GM23248 (cell line): Measurements from ENCODE around the gene RAB44. TPM values are rescaled to one million over a fixed set of nuclear protein-coding genes. Genes with fewer than 3 reads are reported as not detected.

Source experiments
- DNase-seq: peaks from one replicate; pipeline ENCODE4 v3.0.0-alpha.2; 2015
- H2AFZ ChIP-seq: fragments of 200-600 bp; sonication (generic); 2 replicates; pipeline ENCODE4 v1.6.1; 2016; ENCODE audit warnings: antibody characterized with exemption
- H3F3A ChIP-seq: fragments of 200-600 bp; sonication (generic); 2 replicates; pipeline ENCODE4 v1.6.1; 2016; ENCODE audit warnings: mild to moderate bottlenecking, antibody characterized with exemption, mixed run types; ENCODE audit not compliant: insufficient read depth
- H3K27ac ChIP-seq: fragments of 200-600 bp; sonication (generic); 2 replicates; pipeline ENCODE4 v1.5.1; 2016; ENCODE audit warnings: mild to moderate bottlenecking
- H3K27me3 ChIP-seq: fragments of 200-600 bp; sonication (generic); replicated peaks from 2 replicates; pipeline ENCODE4 v1.6.1; 2016; ENCODE audit warnings: mild to moderate bottlenecking; ENCODE audit not compliant: insufficient read depth
- H3K36me3 ChIP-seq: fragments of 200-600 bp; sonication (generic); 2 replicates; pipeline ENCODE4 v1.6.1; 2016; ENCODE audit warnings: low read depth, mild to moderate bottlenecking
- H3K4me1 ChIP-seq: fragments of 200-600 bp; sonication (generic); 2 replicates; pipeline ENCODE4 v1.6.1; 2016; ENCODE audit warnings: mild to moderate bottlenecking; ENCODE audit not compliant: insufficient read depth
- H3K4me2 ChIP-seq: fragments of 200-600 bp; sonication (generic); one replicate; pipeline ENCODE4 v1.6.1; 2016; ENCODE audit warnings: mild to moderate bottlenecking; ENCODE audit not compliant: unreplicated experiment
- H3K4me3 ChIP-seq: fragments of 200-600 bp; sonication (generic); 2 replicates; pipeline ENCODE4 v1.5.1; 2016; ENCODE audit warnings: mild to moderate bottlenecking
- H3K79me2 ChIP-seq: fragments of 200-600 bp; sonication (generic); 2 replicates; pipeline ENCODE4 v1.6.1; 2016; ENCODE audit warnings: mild to moderate bottlenecking; ENCODE audit not compliant: insufficient read depth
- H3K9ac ChIP-seq: fragments of 200-600 bp; sonication (generic); 2 replicates; pipeline ENCODE4 v1.6.1; 2016; ENCODE audit warnings: mild to moderate bottlenecking
- H3K9me2 ChIP-seq: fragments of 200-600 bp; sonication (generic); 2 replicates; pipeline ENCODE4 v1.6.1; 2016; ENCODE audit warnings: mixed run types, mild to moderate bottlenecking, moderate library complexity; ENCODE audit not compliant: insufficient read depth
- H3K9me3 ChIP-seq: fragments of 200-600 bp; sonication (generic); one replicate; pipeline ENCODE4 v1.6.1; 2017; ENCODE audit warnings: low read depth
- H4K20me1 ChIP-seq: fragments of 200-600 bp; sonication (generic); 2 replicates; pipeline ENCODE4 v1.6.0; 2016; ENCODE audit not compliant: insufficient read depth
- EZH2 ChIP-seq: fragments of 200-600 bp; sonication (generic); IDR thresholded peaks from 2 replicates; pipeline ENCODE4 v1.6.1; 2018; ENCODE audit warnings: antibody characterized with exemption, mild to moderate bottlenecking; ENCODE audit not compliant: insufficient read depth, poor library complexity, severe bottlenecking
- EZH2phosphoT487 ChIP-seq: fragments of 200-600 bp; sonication (generic); IDR thresholded peaks from 2 replicates; pipeline ENCODE4 v1.6.1; 2018; ENCODE audit warnings: antibody characterized with exemption, moderate library complexity, mild to moderate bottlenecking, low read depth; ENCODE audit not compliant: insufficient read depth
- WGBS, 2 experiments: methylation state at CpG; one replicate each; pipeline ENCODE4 v1.1.6; 2015 to 2017; ENCODE audit warnings: low lambda C conversion rate in 2 of 2, low coverage in 1 of 2; ENCODE audit errors: missing lambda C conversion rate in 2 of 2; 5-methylcytosine and 5-hydroxymethylcytosine counted together
- in situ Hi-C: fragments of 300-500 bp; cut with MboI; formaldehyde crosslinking; loops from 2 replicates; pipeline ENCODE4 v1.15.0; 2020
- polyA plus RNA-seq: library from polyadenylated mRNA; unstranded; fragments of >200 nt; fragmentation: Nextera tagmentation; extraction: Ambion mirVana; gene quantifications from 2 replicates; pipeline ENCODE4 v1.2.1, GENCODE V29; 2016
- total RNA-seq: library from RNA; depleted of rRNA; stranded (reverse); fragments of >200 nt; shearing (Covaris generic); gene quantifications from 2 replicates; pipeline ENCODE4 v1.2.3, GENCODE V29; 2014

The RAB44 gene
- total and polyA plus RNA-seq, 2 experiments from 2014 or later: not detected

GRCh38 chr6:36717231-36717825, 19.7 kb downstream of the RAB44 start:
- H3K4me2 ChIP-seq: no peak overlapping the region

GRCh38 chr6:36717871-36718540, 20.4 kb downstream of the RAB44 start:
- DNase-seq: no peak

More at GRCh38 chr6:36717231-36717825, 19.7 kb downstream of the RAB44 start:
- H3K9me2 ChIP-seq: no peaks in the 10 kb centered on the region
- no peaks in the 10 kb centered on the region for H4K20me1 ChIP-seq
- H3K9ac ChIP-seq: no peak overlapping the region
- H3K79me2 ChIP-seq: no peaks in the 10 kb centered on the region
- TF ChIP-seq EZH2 (no peak), EZH2phosphoT487 (no peak)
- no peaks in the 10 kb centered on the region for H3F3A ChIP-seq
- no peak for DNase-seq
- H3K4me3 ChIP-seq: no peak overlapping the region
- no peak overlapping the region for H2AFZ ChIP-seq
- WGBS, 2 experiments: 53 to 54% methylated on average over 12 to 13 of the region's 13 CpGs
- H3K27ac ChIP-seq: no peak overlapping the region
- in situ Hi-C loops: no loop called here
- no peaks in the 10 kb centered on the region for H3K4me1 ChIP-seq
- no peaks in the 10 kb centered on the region for H3K9me3 ChIP-seq
- no peaks in the 10 kb centered on the region for H3K36me3 ChIP-seq
- no peaks in the 10 kb centered on the region for H3K27me3 ChIP-seq

GRCh38 chr6:36718560-36718959, 20.9 kb downstream of the RAB44 start:
- TF ChIP-seq EZH2phosphoT487 (no peak), EZH2 (no peak)
- 78 to 81% methylated on average over 5 of the region's 5 CpGs for WGBS, 2 experiments
- Histone ChIP-seq H3K36me3 (no peaks in the 10 kb centered on the region), H3K27ac (no peak overlapping the region), H3K9me2 (no peaks in the 10 kb centered on the region), H3K27me3 (no peaks in the 10 kb centered on the region), H3K9ac (no peak overlapping the region), H3K4me3 (no peak overlapping the region), H3K4me2 (no peak overlapping the region), H2AFZ (no peak overlapping the region), H4K20me1 (no peaks in the 10 kb centered on the region), H3K9me3 (no peaks in the 10 kb centered on the region), H3K4me1 (no peaks in the 10 kb centered on the region), H3K79me2 (no peaks in the 10 kb centered on the region), H3F3A (no peaks in the 10 kb centered on the region)
- no peak for DNase-seq
- in situ Hi-C loops: no loop called here

More at GRCh38 chr6:36717871-36718540, 20.4 kb downstream of the RAB44 start:
- Histone ChIP-seq H3K79me2 (no peaks in the 10 kb centered on the region), H2AFZ (no peak overlapping the region), H3K9me3 (no peaks in the 10 kb centered on the region), H3K27me3 (no peaks in the 10 kb centered on the region), H3K9me2 (no peaks in the 10 kb centered on the region), H3K27ac (no peak overlapping the region), H3F3A (no peaks in the 10 kb centered on the region), H3K4me1 (no peaks in the 10 kb centered on the region), H3K36me3 (no peaks in the 10 kb centered on the region), H3K4me2 (no peak overlapping the region), H3K9ac (no peak overlapping the region), H4K20me1 (no peaks in the 10 kb centered on the region), H3K4me3 (no peak overlapping the region)
- TF ChIP-seq EZH2phosphoT487: no peak
- TF ChIP-seq EZH2: no peak
- in situ Hi-C loops: no loop called here
- WGBS, 2 experiments: 74 to 79% methylated on average over 12 of the region's 12 CpGs

- Histone ChIP-seq H3K4me3 (no peak overlapping the region), H3K79me2 (no peaks in the 10 kb centered on the region), H3K27me3 (no peaks in the 10 kb centered on the region), H4K20me1 (no peaks in the 10 kb centered on the region), H3K36me3 (no peaks in the 10 kb centered on the region), H3K9ac (no peak overlapping the region), H3K27ac (no peak overlapping the region), H3K4me1 (no peaks in the 10 kb centered on the region), H3K4me2 (no peak overlapping the region), H2AFZ (no peak overlapping the region), H3K9me2 (no peaks in the 10 kb centered on the region), H3K9me3 (no peaks in the 10 kb centered on the region), H3F3A (no peaks in the 10 kb centered on the region)
- 88 to 91% methylated on average over 7 of the region's 7 CpGs for WGBS, 2 experiments
- in situ Hi-C loops: no loop called here
- no peak for DNase-seq
- TF ChIP-seq EZH2phosphoT487: no peak
- TF ChIP-seq EZH2: no peak
These were observed 21.5 kb downstream of the RAB44 start for GRCh38 chr6:36719126-36719525.
